Inflammatory macrophage treated with lipopolysaccharide for 1 hour (primary cell): Measurements from ENCODE around the gene TERB1.
"Not testable (repeated sequence)": the region's sequence is repeated elsewhere in the genome, so short reads cannot be mapped to it uniquely, and the experiment has no call there.

Experiments
- DNase-seq, 2 donors: peaks; one replicate each; pipeline ENCODE4 v3.0.0-alpha.2; 2020 to 2022

Gene TERB1

GRCh38 chr16:66824006-66824405 is 22.6 kb upstream of the TERB1 start:
- no peak for DNase-seq

- no peak for DNase-seq
Observed at GRCh38 chr16:66814734-66815133, 13.3 kb upstream of the TERB1 start.

- no peak for DNase-seq
Observed at GRCh38 chr16:66811043-66811442, 9.7 kb upstream of the TERB1 start.

- DNase-seq: no peak
Observed at GRCh38 chr16:66810391-66810790, 9.0 kb upstream of the TERB1 start.

DNA sequence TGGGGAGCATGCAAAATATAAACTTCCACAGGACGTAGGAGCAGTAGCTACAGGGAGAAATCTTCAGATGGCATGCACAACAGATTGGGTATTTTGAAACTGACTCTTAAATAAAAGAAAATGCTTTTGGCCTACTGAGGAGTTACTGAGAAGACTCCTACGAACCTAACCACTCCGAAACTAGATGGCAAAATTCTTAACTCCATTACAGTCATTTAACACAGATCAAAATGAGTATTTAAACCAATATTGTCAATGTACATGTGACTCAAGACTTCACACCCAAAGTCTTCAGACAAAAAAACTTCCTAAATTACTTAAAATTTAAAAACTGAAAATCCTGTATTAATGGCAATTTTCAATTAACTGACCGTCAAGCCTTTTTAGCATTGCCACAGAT is 8.4 kb upstream of the TERB1 start:
- DNase-seq: no peak

DNA sequence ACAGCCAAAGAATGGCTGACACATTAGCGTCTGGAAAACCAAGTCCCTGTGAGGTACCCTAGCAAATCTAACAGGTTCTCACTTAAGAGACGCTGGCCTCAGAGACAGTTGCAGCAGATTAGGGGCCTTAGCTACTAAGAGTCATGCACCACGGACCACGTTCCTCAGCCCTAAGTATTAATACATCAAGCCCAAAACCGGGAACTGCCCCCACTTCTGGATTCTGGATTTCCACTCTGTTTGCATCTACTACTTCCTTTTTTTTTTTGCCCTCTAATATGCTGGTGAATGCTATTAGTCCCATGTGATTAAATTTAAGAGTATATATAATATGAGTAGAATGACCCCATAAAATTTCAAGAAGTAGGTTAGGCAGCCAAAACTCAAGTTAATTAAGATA is 775 bp upstream of the TERB1 start:
- peak; percentile 23 to 44 for DNase-seq

DNA sequence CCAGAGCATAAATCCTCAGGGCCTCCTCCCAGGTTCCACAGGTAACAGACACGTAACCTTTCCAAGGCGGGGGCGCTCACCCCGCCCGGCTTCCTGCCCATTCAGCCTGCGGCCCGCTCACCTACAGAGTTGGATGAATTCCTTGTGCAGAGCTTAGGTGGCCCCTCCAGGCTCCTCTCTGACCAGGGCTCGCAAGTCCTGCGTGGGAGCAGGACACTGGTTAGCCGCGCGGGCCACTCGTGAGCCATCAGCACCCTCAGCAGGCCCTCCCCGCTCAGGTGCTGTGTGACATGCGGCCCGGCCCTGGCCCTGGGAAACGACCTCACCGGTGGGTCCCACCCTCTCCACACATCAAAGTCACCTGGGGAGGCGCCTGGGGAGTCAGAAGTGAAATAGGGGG is 528 bp downstream of the TERB1 start:
- DNase-seq: no peak

- DNase-seq: no peak
Observed at GRCh38 chr16:66798161-66798560, 3.2 kb downstream of the TERB1 start.

GRCh38 chr16:66793984-66794383 is 7.4 kb downstream of the TERB1 start:
- DNase-seq: not testable (repeated sequence)

- DNase-seq: no peak
Observed at GRCh38 chr16:66790130-66790733, 11.2 kb downstream of the TERB1 start.

DNA sequence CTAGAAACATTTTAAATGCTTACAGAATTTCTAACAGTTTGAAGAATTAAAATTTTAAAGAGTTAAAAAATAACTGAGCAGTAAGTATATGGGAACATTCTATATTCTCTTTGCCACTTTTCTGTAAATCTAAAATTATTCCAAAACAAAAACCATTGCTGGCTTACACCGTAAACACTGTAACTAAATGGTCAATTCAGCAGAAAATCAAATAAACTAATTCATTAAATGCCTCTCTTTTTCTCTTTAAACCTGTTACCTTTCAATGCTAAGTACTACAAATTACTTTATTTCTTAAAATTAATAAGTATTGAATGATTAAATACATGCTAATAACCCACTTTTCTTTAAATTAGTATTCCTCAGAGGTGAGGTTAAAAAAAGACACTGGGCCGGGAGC is 14.0 kb downstream of the TERB1 start:
- DNase-seq: no peak

- DNase-seq: no peak
Observed at GRCh38 chr16:66786551-66786950, 14.8 kb downstream of the TERB1 start.

DNA sequence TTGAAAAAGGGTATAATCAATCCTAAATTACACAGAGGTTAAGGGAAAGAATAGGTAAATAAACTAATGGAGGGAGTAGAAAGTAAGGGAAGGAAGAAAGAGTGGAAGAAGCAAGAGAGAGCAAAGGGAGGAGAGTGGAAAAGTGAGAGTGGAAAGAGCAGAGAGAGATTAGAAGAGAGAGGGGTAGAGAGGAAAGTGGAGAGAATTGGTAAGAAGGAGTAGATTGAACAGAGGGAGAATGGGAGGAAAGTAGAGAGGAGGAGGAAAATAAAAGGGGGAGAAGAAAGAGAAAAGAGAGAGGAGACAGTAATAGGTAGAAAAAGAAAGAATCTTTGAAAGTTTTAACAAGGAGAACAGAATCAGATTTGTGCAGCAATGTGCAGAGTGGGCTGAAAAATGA is 24.9 kb downstream of the TERB1 start:
- DNase-seq: no peak

GRCh38 chr16:66774981-66775380 is 26.4 kb downstream of the TERB1 start:
- no peak for DNase-seq

DNA sequence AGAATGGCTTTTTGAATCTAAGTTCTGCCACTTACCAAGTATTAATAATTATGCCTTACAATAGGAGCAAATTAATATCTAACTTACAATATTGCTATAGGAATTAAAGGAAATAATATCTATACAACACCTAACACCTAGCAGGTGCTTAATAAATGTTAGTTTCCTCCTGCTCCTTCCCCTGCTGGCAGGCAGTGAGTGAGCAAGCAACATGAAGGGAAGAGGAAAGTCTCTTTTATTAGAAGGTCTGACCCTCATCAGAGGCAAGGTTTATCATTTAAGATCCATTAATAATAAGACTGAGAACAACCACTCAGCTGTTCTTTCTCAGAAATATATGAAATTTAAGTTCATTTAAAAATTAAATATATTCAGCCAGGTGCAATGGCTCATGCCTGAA is 43.3 kb downstream of the TERB1 start:
- no peak for DNase-seq

- DNase-seq: no peak
Observed at GRCh38 chr16:66754819-66755218, 46.6 kb downstream of the TERB1 start.

DNA sequence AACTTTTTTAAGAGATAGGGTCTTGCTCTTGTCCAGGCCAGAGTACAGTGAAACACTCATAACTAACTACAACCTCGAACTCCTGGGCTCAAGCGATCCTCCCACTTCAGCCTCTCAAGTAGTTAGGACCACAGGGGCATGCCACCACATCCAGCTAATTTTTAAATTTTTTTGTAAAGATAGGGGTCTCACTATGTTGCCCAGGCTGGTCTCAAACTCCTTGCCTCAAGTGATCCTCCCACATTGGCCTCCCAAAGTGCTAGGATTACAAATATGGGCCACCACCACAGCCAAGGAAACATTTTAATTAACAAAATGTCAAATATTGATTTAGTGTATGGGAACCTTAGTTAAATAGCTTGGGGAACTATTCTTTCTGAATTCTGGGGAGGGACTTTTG is 47.2 kb downstream of the TERB1 start:
- no peak for DNase-seq

DNA sequence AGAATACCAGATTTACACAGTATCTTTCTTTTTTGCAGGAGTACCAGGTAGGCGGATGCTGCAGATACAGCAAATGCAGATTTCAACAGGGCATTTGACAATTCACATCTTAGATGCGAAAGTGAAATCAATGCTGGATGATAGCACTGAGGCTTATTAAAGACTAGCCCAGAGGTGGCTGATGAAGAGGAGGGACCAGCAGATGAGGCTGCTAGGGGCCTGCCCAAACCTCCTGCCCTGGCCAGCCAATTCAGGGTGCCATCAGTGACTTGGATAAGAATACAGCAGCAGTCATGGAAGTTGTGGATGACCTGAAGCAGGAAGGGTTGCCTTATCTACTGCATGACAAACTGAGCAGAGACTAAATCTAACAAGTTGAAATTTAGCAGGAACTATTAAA is 48.4 kb downstream of the TERB1 start:
- no peak for DNase-seq

- DNase-seq: no peak
Observed at GRCh38 chr16:66752379-66752778, 49.0 kb downstream of the TERB1 start.

DNA sequence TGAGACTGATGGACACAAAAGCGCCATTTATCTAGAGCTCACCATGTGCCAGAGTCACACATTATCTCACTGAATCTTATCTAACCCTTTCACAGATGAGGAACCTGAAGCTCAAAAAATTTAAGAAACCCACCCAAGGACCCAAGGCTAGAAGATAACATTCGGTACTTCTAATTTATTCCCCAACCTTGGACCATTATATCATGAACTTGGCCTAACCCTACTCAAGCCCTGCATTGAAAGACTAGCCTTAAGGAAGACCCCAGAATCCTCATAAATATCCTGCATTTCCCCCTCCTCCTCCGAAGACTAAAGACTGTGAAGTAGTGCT is 49.4 kb downstream of the TERB1 start:
- DNase-seq: no peak

- DNase-seq: peak; percentile 63 to 81
Observed at GRCh38 chr16:66751303-66751991, 49.9 kb downstream of the TERB1 start, which contains the start of gene DYNC1LI2. Gene DYNC1LI2 (minus strand): TSS chr16:66751609. CDS start chr16:66751591, 18 bp downstream.

DNA sequence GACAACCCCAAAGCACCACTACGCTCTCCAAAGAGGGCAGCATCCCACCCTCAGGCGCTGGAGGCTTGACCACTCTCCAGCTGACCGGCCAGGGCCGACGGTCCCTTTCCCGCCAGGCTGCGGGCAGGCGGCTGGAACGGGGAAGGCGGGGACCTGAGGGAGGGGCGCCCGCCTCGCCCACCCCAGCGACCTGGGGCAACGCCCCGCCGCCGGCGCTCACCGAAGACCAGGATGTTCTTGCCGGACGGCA is 50.4 kb downstream of the TERB1 start:
- no peak for DNase-seq

- no peak for DNase-seq
Observed at GRCh38 chr16:66750279-66751052, 50.9 kb downstream of the TERB1 start.

- DNase-seq: peak; percentile 72 to 83
Observed at GRCh38 chr16:66746682-66747081, 54.7 kb downstream of the TERB1 start.

- DNase-seq: no peak
Observed at GRCh38 chr16:66746048-66746447, 55.3 kb downstream of the TERB1 start.
